ENCODE results near the gene MRPS17.
A peak's percentile ranks its signal among the peaks of the same experiment; 100 is the strongest.
"Not testable (repeated sequence)": the region's sequence is repeated elsewhere in the genome, so short reads cannot be mapped to it uniquely, and the experiment has no call there.

MRPS17 gene

GRCh38 chr7:55951637-55952351, at the start of gene MRPS17:
TSS of gene MRPS17 (plus strand) at chr7:55951877. CDS start at chr7:55953196, 1,319 bp downstream.
- Histone ChIP-seq H2AFZ (ENCODE audit: low read length, unreplicated experiment) (peak within 1 kb of the TSS; percentile 95), H3K27ac (ENCODE audit: low read depth, low read length) (no peak within 1 kb of the TSS)

GRCh38 chr7:55903985-55904759, 47.5 kb upstream of the MRPS17 start:
- no peaks in the 10 kb centered on the region for H3K79me2 ChIP-seq (ENCODE audit: control insufficient read depth, insufficient read depth, low read length, unreplicated experiment)
- no peak overlapping the region for H3K4me3 ChIP-seq (ENCODE audit: low read depth, low read length)
- H3K27me3 ChIP-seq (ENCODE audit: insufficient read depth, low read length), result no peaks in the 10 kb centered on the region
- no peaks in the 10 kb centered on the region for H3K4me1 ChIP-seq (ENCODE audit: control insufficient read depth, insufficient read depth, low read length, unreplicated experiment)
- H2AFZ ChIP-seq (ENCODE audit: low read length, unreplicated experiment), result no peak overlapping the region
- H3K27ac ChIP-seq (ENCODE audit: low read depth, low read length), result no peak overlapping the region
- H3K36me3 ChIP-seq (ENCODE audit: insufficient read depth, low read length), result no peaks in the 10 kb centered on the region

More at GRCh38 chr7:55951637-55952351, at the start of gene MRPS17:
- H3K79me2 ChIP-seq (ENCODE audit: control insufficient read depth, insufficient read depth, low read length, unreplicated experiment), result peaks cover 17% of the 10 kb centered on the region
- H3K4me1 ChIP-seq (ENCODE audit: control insufficient read depth, insufficient read depth, low read length, unreplicated experiment), result no peaks in the 10 kb centered on the region
- H3K27me3 ChIP-seq (ENCODE audit: insufficient read depth, low read length), result no peaks in the 10 kb centered on the region; the same call in 1 of the 2 replicates
- 0 out of 2 replicates have a peak, but pooled peaks cover 3% of the 10 kb centered on the region for H3K36me3 ChIP-seq (ENCODE audit: insufficient read depth, low read length)
- peak within 1 kb of the TSS; percentile 100 for H3K4me3 ChIP-seq (ENCODE audit: low read depth, low read length)

- no peak overlapping the region for H3K4me3 ChIP-seq (ENCODE audit: low read depth, low read length)
- no peaks in the 10 kb centered on the region for H3K36me3 ChIP-seq (ENCODE audit: insufficient read depth, low read length)
- no peaks in the 10 kb centered on the region for H3K79me2 ChIP-seq (ENCODE audit: control insufficient read depth, insufficient read depth, low read length, unreplicated experiment)
- no peaks in the 10 kb centered on the region for H3K4me1 ChIP-seq (ENCODE audit: control insufficient read depth, insufficient read depth, low read length, unreplicated experiment)
- no peak overlapping the region for H2AFZ ChIP-seq (ENCODE audit: low read length, unreplicated experiment)
- no peaks in the 10 kb centered on the region for H3K27me3 ChIP-seq (ENCODE audit: insufficient read depth, low read length)
- no peak overlapping the region for H3K27ac ChIP-seq (ENCODE audit: low read depth, low read length)
Observed at GRCh38 chr7:55912748-55913158, 38.9 kb upstream of the MRPS17 start.

- H2AFZ ChIP-seq (ENCODE audit: low read length, unreplicated experiment), result no peak overlapping the region
- H3K27ac ChIP-seq (ENCODE audit: low read depth, low read length), result no peak overlapping the region
- no peaks in the 10 kb centered on the region for H3K4me1 ChIP-seq (ENCODE audit: control insufficient read depth, insufficient read depth, low read length, unreplicated experiment)
- H3K27me3 ChIP-seq (ENCODE audit: insufficient read depth, low read length), result no peaks in the 10 kb centered on the region
- H3K36me3 ChIP-seq (ENCODE audit: insufficient read depth, low read length), result no peaks in the 10 kb centered on the region
- no peak overlapping the region for H3K4me3 ChIP-seq (ENCODE audit: low read depth, low read length)
- H3K79me2 ChIP-seq (ENCODE audit: control insufficient read depth, insufficient read depth, low read length, unreplicated experiment), result no peaks in the 10 kb centered on the region
Observed at GRCh38 chr7:55917771-55918170, 33.9 kb upstream of the MRPS17 start.

- Histone ChIP-seq H3K27me3 (ENCODE audit: insufficient read depth, low read length) (no peaks in the 10 kb centered on the region), H2AFZ (ENCODE audit: low read length, unreplicated experiment) (no peak overlapping the region), H3K36me3 (ENCODE audit: insufficient read depth, low read length) (no peaks in the 10 kb centered on the region), H3K27ac (ENCODE audit: low read depth, low read length) (no peak overlapping the region), H3K4me1 (ENCODE audit: control insufficient read depth, insufficient read depth, low read length, unreplicated experiment) (no peaks in the 10 kb centered on the region), H3K4me3 (ENCODE audit: low read depth, low read length) (no peak overlapping the region), H3K79me2 (ENCODE audit: control insufficient read depth, insufficient read depth, low read length, unreplicated experiment) (no peaks in the 10 kb centered on the region)
Observed at GRCh38 chr7:55928006-55928767, 23.5 kb upstream of the MRPS17 start.

- Histone ChIP-seq H3K27ac (ENCODE audit: low read depth, low read length) (no peak overlapping the region), H3K79me2 (ENCODE audit: control insufficient read depth, insufficient read depth, low read length, unreplicated experiment) (no peaks in the 10 kb centered on the region), H3K36me3 (ENCODE audit: insufficient read depth, low read length) (no peaks in the 10 kb centered on the region), H3K4me1 (ENCODE audit: control insufficient read depth, insufficient read depth, low read length, unreplicated experiment) (no peaks in the 10 kb centered on the region), H3K27me3 (ENCODE audit: insufficient read depth, low read length) (no peaks in the 10 kb centered on the region), H3K4me3 (ENCODE audit: low read depth, low read length) (no peak overlapping the region), H2AFZ (ENCODE audit: low read length, unreplicated experiment) (no peak overlapping the region)
Observed at GRCh38 chr7:55931421-55932151, 20.1 kb upstream of the MRPS17 start.

GRCh38 chr7:55939514-55940123, 12.1 kb upstream of the MRPS17 start:
- H3K4me3 ChIP-seq (ENCODE audit: low read depth, low read length), result no peak overlapping the region
- no peaks in the 10 kb centered on the region for H3K4me1 ChIP-seq (ENCODE audit: control insufficient read depth, insufficient read depth, low read length, unreplicated experiment)
- no peak overlapping the region for H2AFZ ChIP-seq (ENCODE audit: low read length, unreplicated experiment)
- H3K79me2 ChIP-seq (ENCODE audit: control insufficient read depth, insufficient read depth, low read length, unreplicated experiment), result no peaks in the 10 kb centered on the region
- H3K36me3 ChIP-seq (ENCODE audit: insufficient read depth, low read length), result no peaks in the 10 kb centered on the region
- no peaks in the 10 kb centered on the region for H3K27me3 ChIP-seq (ENCODE audit: insufficient read depth, low read length)
- H3K27ac ChIP-seq (ENCODE audit: low read depth, low read length), result no peak overlapping the region

GRCh38 chr7:55946545-55946944, 5.1 kb upstream of the MRPS17 start:
- Histone ChIP-seq H3K4me1 (ENCODE audit: control insufficient read depth, insufficient read depth, low read length, unreplicated experiment) (no peaks in the 10 kb centered on the region), H3K27ac (ENCODE audit: low read depth, low read length) (no peak overlapping the region), H3K79me2 (ENCODE audit: control insufficient read depth, insufficient read depth, low read length, unreplicated experiment) (no peaks in the 10 kb centered on the region), H3K4me3 (ENCODE audit: low read depth, low read length) (no peak overlapping the region), H2AFZ (ENCODE audit: low read length, unreplicated experiment) (no peak overlapping the region), H3K36me3 (ENCODE audit: insufficient read depth, low read length) (no peaks in the 10 kb centered on the region), H3K27me3 (ENCODE audit: insufficient read depth, low read length) (no peaks in the 10 kb centered on the region; the same call in 1 of the 2 replicates)

- Histone ChIP-seq H2AFZ (ENCODE audit: low read length, unreplicated experiment) (peak overlapping the region; percentile 95), H3K4me3 (ENCODE audit: low read depth, low read length) (peak overlapping the region; percentile 100), H3K79me2 (ENCODE audit: control insufficient read depth, insufficient read depth, low read length, unreplicated experiment) (peaks cover 17% of the 10 kb centered on the region)
- not testable (repeated sequence) for H3K4me1 ChIP-seq (ENCODE audit: control insufficient read depth, insufficient read depth, low read length, unreplicated experiment); H3K36me3 ChIP-seq (ENCODE audit: insufficient read depth, low read length); H3K27me3 ChIP-seq (ENCODE audit: insufficient read depth, low read length); H3K27ac ChIP-seq (ENCODE audit: low read depth, low read length)
Observed at GRCh38 chr7:55952352-55952671, 635 bp downstream of the MRPS17 start.

Measured in ACC112 (cell line).